Ascending aorta (tissue), 2 donors: ENCODE results near the gene SYNPR. TPM values are rescaled to one million over a fixed set of nuclear protein-coding genes. Genes with fewer than 3 reads are reported as not detected.

Experiments used
- DNase-seq, 2 donors: peaks; one replicate each; pipeline ENCODE4 v3.0.0-alpha.2; 2019; ENCODE audit warnings: low spot score in 2 of 2
- H3K27ac ChIP-seq, 2 donors: fragments of 200-600 bp; sonication (generic); one replicate each; pipeline ENCODE4 v1.5.1; 2016 to 2017; ENCODE audit warnings: mild to moderate bottlenecking in 1 of 2
- H3K27me3 ChIP-seq: fragments of 200-600 bp; sonication (generic); one replicate; pipeline ENCODE4 v1.5.1; 2017
- H3K36me3 ChIP-seq, 2 donors: fragments of 200-600 bp; sonication (generic); one replicate each; pipeline ENCODE4 v1.5.1; 2016
- H3K4me1 ChIP-seq, 2 donors: fragments of 200-600 bp; sonication (generic); one replicate each; pipeline ENCODE4 v1.5.1; 2016 to 2017; ENCODE audit warnings: mild to moderate bottlenecking in 1 of 2
- H3K4me3 ChIP-seq, 2 donors: fragments of 200-600 bp; sonication (generic); one replicate each; pipeline ENCODE4 v1.5.1; 2016 to 2017; ENCODE audit warnings: mild to moderate bottlenecking in 1 of 2
- H3K9me3 ChIP-seq, 2 donors: fragments of 200-600 bp; sonication (generic); one replicate each; pipeline ENCODE4 v1.5.1; 2016
- CTCF ChIP-seq, 3 experiments: fragments of 200-600 bp in 2 of 3; fragments of 450-650 bp in 1 of 3; sonication (generic) in 2 of 3; IDR thresholded peaks; one replicate each; pipeline ENCODE4 v1.5.1; 2016 to 2019; ENCODE audit warnings: antibody characterized with exemption in 3 of 3, mild to moderate bottlenecking in 1 of 3, moderate library complexity in 1 of 3
- intact Hi-C: fragments of 100-400 bp; cut with DNase I; formaldehyde crosslinking; loops from one replicate; pipeline ENCODE4 v1.15.1; 2023
- total RNA-seq: library from RNA; depleted of rRNA; stranded (reverse); fragments of >200 nt; gene quantifications from one replicate; pipeline ENCODE4 v1.1.0, GENCODE V29; 2016

SYNPR gene
- total RNA-seq, 1 donor from 2014 or later: not detected

DNA sequence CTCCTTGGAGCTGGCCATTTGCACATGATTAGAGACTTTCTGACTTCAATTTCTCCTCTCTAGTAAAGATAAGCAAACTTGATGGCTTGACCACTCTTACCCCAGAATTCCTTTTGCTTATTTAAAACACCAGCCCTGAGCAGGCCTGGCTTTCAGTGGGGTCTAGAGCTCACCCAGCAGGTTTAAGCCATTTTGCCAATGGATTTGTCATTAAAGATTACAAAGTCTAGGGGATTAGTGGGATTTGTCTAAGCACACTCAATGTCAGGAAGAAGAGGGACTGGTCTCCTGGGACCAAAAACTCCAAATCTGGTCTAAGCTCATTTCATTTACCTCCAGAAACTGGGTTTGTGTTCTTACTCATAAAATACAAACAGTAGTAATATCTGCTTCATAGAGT, 317.1 kb downstream of the SYNPR start:
- no peaks in the 10 kb centered on the region for H3K36me3 ChIP-seq
- TF ChIP-seq CTCF (IDR thresholded peaks at IDR 0.05): no peak
- no peaks in the 10 kb centered on the region for H3K27me3 ChIP-seq
- no peaks in the 10 kb centered on the region for H3K4me1 ChIP-seq
- no peak overlapping the region for H3K27ac ChIP-seq
- intact Hi-C loops: no loop called here
- no peak overlapping the region for H3K4me3 ChIP-seq
- no peak for DNase-seq
- H3K9me3 ChIP-seq: no peaks in the 10 kb centered on the region

DNA sequence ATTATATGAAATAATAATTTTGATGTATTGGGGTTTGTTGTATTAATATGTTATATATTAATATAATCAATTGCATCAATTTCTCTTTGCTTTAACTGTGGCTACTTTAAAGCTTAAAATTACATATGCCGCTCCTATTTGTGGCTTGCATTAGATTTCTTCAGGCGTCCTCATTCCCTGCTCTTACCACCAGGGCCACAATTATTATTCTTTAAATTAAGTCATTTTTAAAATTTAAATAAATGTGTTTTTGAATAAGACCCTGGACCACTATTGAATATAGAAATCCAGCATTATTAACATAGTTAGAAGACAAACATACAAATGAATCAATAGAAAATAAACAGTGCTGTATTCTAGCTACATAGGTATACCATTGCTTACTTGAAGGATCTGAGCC, 318.9 kb downstream of the SYNPR start:
- H3K27ac ChIP-seq: no peak overlapping the region
- no peaks in the 10 kb centered on the region for H3K9me3 ChIP-seq
- intact Hi-C loops: no loop called here
- no peaks in the 10 kb centered on the region for H3K27me3 ChIP-seq
- no peaks in the 10 kb centered on the region for H3K36me3 ChIP-seq
- H3K4me1 ChIP-seq: no peaks in the 10 kb centered on the region
- DNase-seq: no peak
- no peak overlapping the region for H3K4me3 ChIP-seq
- TF ChIP-seq CTCF (IDR thresholded peaks at IDR 0.05): no peak

- no peaks in the 10 kb centered on the region for H3K27me3 ChIP-seq
- H3K9me3 ChIP-seq: no peaks in the 10 kb centered on the region
- H3K4me1 ChIP-seq: no peaks in the 10 kb centered on the region
- H3K36me3 ChIP-seq: no peaks in the 10 kb centered on the region
- TF ChIP-seq CTCF (IDR thresholded peaks at IDR 0.05): no peak
- intact Hi-C loops: no loop called here
- no peak for DNase-seq
- H3K4me3 ChIP-seq: no peak overlapping the region
- H3K27ac ChIP-seq: no peak overlapping the region
These were observed 329.6 kb downstream of the SYNPR start for GRCh38 chr3:63607716-63608115.

DNA sequence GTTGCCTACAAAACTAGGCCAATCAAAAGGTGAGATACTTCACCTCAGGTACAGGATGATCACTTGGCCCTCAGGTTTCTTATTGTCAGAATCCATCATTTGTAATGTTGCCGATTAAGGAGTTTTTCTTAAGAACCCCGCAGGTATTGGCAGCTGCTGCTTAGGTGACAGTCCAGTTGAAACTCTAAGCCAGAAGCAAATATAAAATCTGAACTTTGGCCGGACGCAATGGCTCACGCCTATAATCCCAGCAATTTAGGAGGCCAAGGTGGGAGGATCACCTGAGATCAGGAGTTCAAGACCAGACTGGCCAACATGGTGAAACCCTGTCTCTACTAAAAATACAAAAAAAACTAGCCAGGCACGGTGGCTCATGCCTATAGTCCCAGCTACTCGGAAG, 331.3 kb downstream of the SYNPR start:
- H3K27me3 ChIP-seq: no peaks in the 10 kb centered on the region
- H3K4me3 ChIP-seq: no peak overlapping the region
- no peak overlapping the region for H3K27ac ChIP-seq
- no peak for TF ChIP-seq CTCF (IDR thresholded peaks at IDR 0.05)
- no peaks in the 10 kb centered on the region for H3K36me3 ChIP-seq
- DNase-seq: no peak
- H3K4me1 ChIP-seq: no peaks in the 10 kb centered on the region
- no peaks in the 10 kb centered on the region for H3K9me3 ChIP-seq
- intact Hi-C loops: no loop called here

DNA sequence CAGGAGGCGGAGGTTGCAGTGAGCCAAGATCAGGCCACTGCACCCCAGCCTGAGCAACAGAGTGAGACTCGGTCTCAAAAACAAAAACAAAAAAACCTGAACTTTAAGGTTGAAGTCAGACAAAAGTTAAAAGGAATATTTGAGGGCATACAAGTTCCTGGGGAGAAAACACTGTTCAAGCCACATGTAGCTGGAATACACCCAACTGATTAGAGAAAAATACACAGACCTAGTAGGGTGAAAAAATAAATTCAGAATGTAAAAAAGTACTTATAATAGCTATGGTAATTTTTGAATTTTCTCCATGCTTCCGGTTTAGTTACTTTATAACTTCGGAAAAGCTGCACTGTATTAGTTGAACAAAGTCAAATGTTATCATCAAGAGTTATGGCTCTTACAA, 331.7 kb downstream of the SYNPR start:
- no peak for DNase-seq
- Histone ChIP-seq H3K27me3 (no peaks in the 10 kb centered on the region), H3K9me3 (no peaks in the 10 kb centered on the region), H3K27ac (no peak overlapping the region), H3K4me1 (no peaks in the 10 kb centered on the region), H3K4me3 (no peak overlapping the region), H3K36me3 (no peaks in the 10 kb centered on the region)
- intact Hi-C loops: no loop called here
- no peak for TF ChIP-seq CTCF (IDR thresholded peaks at IDR 0.05)

DNA sequence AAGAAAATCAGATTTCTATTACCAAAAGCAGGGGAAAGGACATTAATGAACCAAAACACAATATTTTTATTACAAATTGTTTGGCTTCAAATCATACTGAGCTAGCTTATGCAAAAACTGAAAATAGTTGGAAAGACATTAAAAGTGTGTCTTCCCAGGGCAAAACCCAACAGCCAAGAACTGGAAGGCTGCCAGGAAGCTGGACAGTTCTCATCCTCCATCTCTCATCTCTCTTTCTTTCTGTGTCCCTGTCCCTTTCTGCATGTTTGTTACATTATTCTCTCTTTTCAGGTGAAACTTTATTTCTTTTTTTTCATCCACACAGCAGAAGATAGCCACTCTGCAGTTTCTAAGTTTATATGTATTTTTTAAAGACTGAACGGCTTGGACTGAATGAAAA, 333.3 kb downstream of the SYNPR start:
- TF ChIP-seq CTCF (IDR thresholded peaks at IDR 0.05): no peak
- no peak for DNase-seq
- intact Hi-C loops: no loop called here
- no peaks in the 10 kb centered on the region for H3K27me3 ChIP-seq
- no peaks in the 10 kb centered on the region for H3K36me3 ChIP-seq
- no peak overlapping the region for H3K4me3 ChIP-seq
- no peaks in the 10 kb centered on the region for H3K9me3 ChIP-seq
- no peaks in the 10 kb centered on the region for H3K4me1 ChIP-seq
- H3K27ac ChIP-seq: no peak overlapping the region
